Activated T-cell treated with anti-CD3 and anti-CD28 coated beads, Interleukin-2, amount 50 U/mL, for 72 hours (primary cell): Measurements from ENCODE around the gene AHRR. TPM values are rescaled to one million over a fixed set of nuclear protein-coding genes. Genes with fewer than 3 reads are reported as not detected.

Experiments
- ATAC-seq, 2 donors: fragments of 150-1000 bp; cut with Tn5 transposase; replicated peaks in 1 of 2; 2 replicates each; pipeline ENCODE4 v1.10.0; 2021; ENCODE audit warnings: moderate library complexity in 2 of 2, mild to moderate bottlenecking in 1 of 2
- DNase-seq, 2 donors: peaks; one replicate each; pipeline ENCODE4 v3.0.0; 2021 to 2022; ENCODE audit warnings: mixed read lengths in 1 of 2
- H3K27ac Mint-ChIP-seq: one replicate; pipeline ENCODE4 v1.8.0; 2022; ENCODE audit warnings: mild to moderate bottlenecking, moderate library complexity, mixed read lengths
- H3K27me3 Mint-ChIP-seq: one replicate; pipeline ENCODE4 v1.8.0; 2022; ENCODE audit warnings: low read depth, mixed read lengths
- H3K36me3 Mint-ChIP-seq, 2 donors: one replicate each; pipeline ENCODE4 v1.8.0; 2022; ENCODE audit warnings: mixed read lengths in 2 of 2, mild to moderate bottlenecking in 1 of 2; ENCODE audit not compliant: insufficient read depth in 2 of 2
- H3K4me1 Mint-ChIP-seq: one replicate; pipeline ENCODE4 v1.8.0; 2022; ENCODE audit warnings: low read depth, mixed read lengths
- H3K4me3 Mint-ChIP-seq, 2 donors: one replicate each; pipeline ENCODE4 v1.8.0; 2022; ENCODE audit warnings: mild to moderate bottlenecking in 2 of 2, mixed read lengths in 2 of 2, moderate library complexity in 2 of 2
- H3K9me3 Mint-ChIP-seq, 2 donors: one replicate each; pipeline ENCODE4 v1.8.0; 2022; ENCODE audit warnings: mixed read lengths in 2 of 2
- total RNA-seq, 2 donors: library from RNA; stranded (reverse); gene quantifications; one replicate each; pipeline ENCODE4 v1.2.3, GENCODE V29; 2022

AHRR gene
- total RNA-seq, 2 donors from 2014 or later, result 56.0 to 82.2 TPM

DNA sequence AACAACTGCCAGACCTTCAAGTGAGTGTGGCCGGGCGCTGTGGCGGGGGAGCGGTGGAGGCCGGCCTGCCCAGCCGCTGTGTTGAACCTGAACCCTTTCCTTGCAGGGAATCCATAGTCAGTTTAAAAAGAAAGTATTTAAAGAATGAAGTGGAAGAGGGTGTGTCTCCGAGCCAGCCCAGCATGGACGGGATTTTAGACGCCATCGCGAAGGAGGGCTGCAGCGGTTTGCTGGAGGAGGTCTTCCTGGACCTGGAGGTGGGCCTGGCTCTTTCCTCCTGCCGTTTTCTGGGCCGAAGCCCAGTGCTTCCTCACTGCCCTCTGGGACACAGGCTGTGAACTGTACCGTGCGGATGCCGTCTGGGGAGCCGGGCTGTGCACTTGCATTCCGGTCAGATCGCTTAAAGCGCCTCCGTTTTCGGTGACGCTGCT lies 140.6 kb downstream of the AHRR start:
- Mint-ChIP-seq H3K4me3 (peak overlapping the region; percentile 49 to 51), H3K27me3 (no peaks in the 10 kb centered on the region), H3K36me3 (peaks cover 24 to 43% of the 10 kb centered on the region in 2 donors), H3K9me3 (no peaks in the 10 kb centered on the region), H3K27ac (peak overlapping the region; percentile 66), H3K4me1 (peaks cover 68% of the 10 kb centered on the region)
- no peak for ATAC-seq
- no peak for DNase-seq

- DNase-seq, result no peak
- H3K36me3 Mint-ChIP-seq, result peaks cover 23 to 40% of the 10 kb centered on the region in 2 donors
Observed at GRCh38 chr5:463301-463700, 141.8 kb downstream of the AHRR start.

GRCh38 chr5:463952-464351 lies 142.4 kb downstream of the AHRR start:
- Mint-ChIP-seq H3K4me1 (peaks cover 53% of the 10 kb centered on the region), H3K4me3 (peak overlapping the region; percentile 13 to 42), H3K9me3 (no peaks in the 10 kb centered on the region), H3K36me3 (peaks cover 20 to 35% of the 10 kb centered on the region in 2 donors), H3K27me3 (no peaks in the 10 kb centered on the region), H3K27ac (peak overlapping the region; percentile 17)
- peak; percentile 71 to 81 for DNase-seq
- ATAC-seq, result peak; percentile 79

More at GRCh38 chr5:463301-463700, 141.8 kb downstream of the AHRR start:
- H3K4me1 Mint-ChIP-seq, result peaks cover 60% of the 10 kb centered on the region
- ATAC-seq, result no peak
- H3K27me3 Mint-ChIP-seq, result no peaks in the 10 kb centered on the region
- H3K27ac Mint-ChIP-seq, result no peak overlapping the region
- peak overlapping the region; percentile 46 to 47 for H3K4me3 Mint-ChIP-seq
- no peaks in the 10 kb centered on the region for H3K9me3 Mint-ChIP-seq

GRCh38 chr5:464446-464842 lies 142.9 kb downstream of the AHRR start:
- Mint-ChIP-seq H3K9me3 (no peaks in the 10 kb centered on the region), H3K4me1 (peaks cover 48% of the 10 kb centered on the region), H3K36me3 (peaks cover 20 to 33% of the 10 kb centered on the region in 2 donors), H3K27me3 (no peaks in the 10 kb centered on the region), H3K4me3 (peak overlapping the region; percentile 13 to 42), H3K27ac (peak overlapping the region; percentile 54)
- ATAC-seq (peak; percentile 12 to 27), DNase-seq (no peak)

GRCh38 chr5:464843-465590 lies 143.5 kb downstream of the AHRR start:
- DNase-seq (no peak), ATAC-seq (no peak)
- H3K27ac Mint-ChIP-seq, result no peak overlapping the region
- H3K4me3 Mint-ChIP-seq, result peak overlapping the region in 1 of 2 donors; percentile 42
- no peaks in the 10 kb centered on the region for H3K9me3 Mint-ChIP-seq
- peaks cover 15 to 28% of the 10 kb centered on the region in 2 donors for H3K36me3 Mint-ChIP-seq
- H3K27me3 Mint-ChIP-seq, result no peaks in the 10 kb centered on the region
- H3K4me1 Mint-ChIP-seq, result peaks cover 44% of the 10 kb centered on the region

DNA sequence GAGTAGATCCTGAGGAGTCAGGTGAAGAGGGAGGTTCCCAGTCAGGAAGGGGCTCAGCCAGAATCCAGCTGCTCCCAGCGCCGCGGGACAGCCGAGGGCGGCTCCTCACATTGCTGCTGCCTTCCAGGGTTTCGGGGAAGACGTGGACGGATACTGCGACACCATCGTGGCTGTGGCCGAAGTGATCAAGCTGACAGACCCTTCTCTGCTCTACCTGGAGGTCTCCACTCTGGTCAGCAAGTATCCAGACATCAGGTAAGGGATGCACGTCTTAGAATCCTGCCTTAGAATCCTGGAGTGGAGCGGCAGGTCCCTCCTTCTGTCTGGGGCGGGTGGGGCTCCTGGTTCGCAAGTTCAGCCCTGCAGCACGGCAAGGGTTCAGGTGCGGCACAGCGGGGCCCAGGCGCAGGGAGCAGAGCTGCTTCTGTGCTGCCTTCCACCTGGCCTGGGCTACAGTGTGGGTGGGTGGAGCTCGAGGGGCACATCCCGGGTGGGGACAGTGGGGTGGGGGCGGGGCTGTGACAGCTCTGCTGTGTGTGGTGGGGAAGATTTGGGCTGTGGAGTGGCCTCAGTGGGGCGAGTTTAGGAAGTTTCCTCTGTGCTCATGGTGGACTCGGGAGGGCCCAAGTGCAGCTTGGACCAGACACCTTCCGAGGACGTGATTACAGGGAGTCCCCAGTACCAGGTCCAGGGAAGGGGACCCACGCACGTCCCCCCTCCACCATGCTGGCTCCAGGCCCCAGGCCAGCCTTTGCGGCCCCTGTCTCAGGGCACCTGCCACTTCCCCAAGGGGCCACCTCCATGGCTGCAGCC lies 144.3 kb downstream of the AHRR start:
- H3K4me3 Mint-ChIP-seq, result no peak overlapping the region
- DNase-seq (no peak), ATAC-seq (no peak)
- no peak overlapping the region for H3K27ac Mint-ChIP-seq
- H3K36me3 Mint-ChIP-seq, result peaks cover 13 to 22% of the 10 kb centered on the region in 2 donors
- no peaks in the 10 kb centered on the region for H3K27me3 Mint-ChIP-seq
- H3K9me3 Mint-ChIP-seq, result no peaks in the 10 kb centered on the region
- H3K4me1 Mint-ChIP-seq, result peaks cover 44% of the 10 kb centered on the region

DNA sequence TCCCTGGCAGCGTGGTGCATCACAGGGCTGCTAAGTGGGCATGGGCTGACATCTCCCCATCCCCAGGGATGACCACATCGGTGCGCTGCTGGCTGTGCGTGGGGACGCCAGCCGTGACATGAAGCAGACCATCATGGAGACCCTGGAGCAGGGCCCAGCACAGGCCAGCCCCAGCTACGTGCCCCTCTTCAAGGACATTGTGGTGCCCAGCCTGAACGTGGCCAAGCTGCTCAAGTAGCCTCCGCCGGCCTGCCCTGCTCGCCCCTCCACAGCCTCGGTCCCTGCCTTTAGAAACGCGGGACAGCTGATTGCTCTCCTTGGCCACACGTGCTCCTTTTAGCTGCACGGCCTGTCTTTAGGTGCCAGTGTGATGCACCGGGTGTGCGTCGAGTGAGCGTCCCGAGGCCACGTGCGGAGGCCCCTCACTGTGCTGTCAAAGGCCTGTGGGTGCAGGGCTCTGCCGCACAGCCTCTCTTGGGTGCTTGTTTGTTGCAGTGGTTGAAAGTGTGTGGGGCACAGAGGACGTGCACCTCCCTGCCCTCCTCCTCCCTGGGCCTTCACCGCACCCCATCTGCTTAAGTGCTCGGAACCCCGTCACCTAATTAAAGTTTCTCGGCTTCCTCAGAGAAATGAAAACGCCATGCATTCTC lies 145.3 kb downstream of the AHRR start:
- H3K27me3 Mint-ChIP-seq, result no peaks in the 10 kb centered on the region
- no peaks in the 10 kb centered on the region for H3K9me3 Mint-ChIP-seq
- no peak overlapping the region for H3K4me3 Mint-ChIP-seq
- H3K4me1 Mint-ChIP-seq, result peaks cover 48% of the 10 kb centered on the region
- no peak for ATAC-seq
- H3K27ac Mint-ChIP-seq, result no peak overlapping the region
- peaks cover 11 to 23% of the 10 kb centered on the region in 2 donors for H3K36me3 Mint-ChIP-seq
- DNase-seq, result no peak

GRCh38 chr5:468401-468800 lies 146.9 kb downstream of the AHRR start:
- ATAC-seq (no peak), DNase-seq (no peak)
- H3K4me3 Mint-ChIP-seq, result no peak overlapping the region
- H3K36me3 Mint-ChIP-seq, result peaks cover 2 to 9% of the 10 kb centered on the region in 2 donors
- H3K9me3 Mint-ChIP-seq, result no peaks in the 10 kb centered on the region
- H3K27me3 Mint-ChIP-seq, result no peaks in the 10 kb centered on the region
- H3K27ac Mint-ChIP-seq, result no peak overlapping the region
- peaks cover 34% of the 10 kb centered on the region for H3K4me1 Mint-ChIP-seq

- H3K9me3 Mint-ChIP-seq, result no peaks in the 10 kb centered on the region
- no peak overlapping the region for H3K27ac Mint-ChIP-seq
- H3K36me3 Mint-ChIP-seq, result peaks cover 2 to 8% of the 10 kb centered on the region in 2 donors
- DNase-seq, result no peak
- peaks cover 22% of the 10 kb centered on the region for H3K4me1 Mint-ChIP-seq
- H3K4me3 Mint-ChIP-seq, result no peak overlapping the region
- H3K27me3 Mint-ChIP-seq, result no peaks in the 10 kb centered on the region
- ATAC-seq, result no peak
Observed at GRCh38 chr5:469752-470483, 148.4 kb downstream of the AHRR start.

GRCh38 chr5:470961-471749 lies 149.6 kb downstream of the AHRR start:
- DNase-seq, result no peak
- H3K27ac Mint-ChIP-seq, result peak overlapping the region; percentile 56
- peaks cover 22% of the 10 kb centered on the region for H3K4me1 Mint-ChIP-seq
- no peaks in the 10 kb centered on the region for H3K27me3 Mint-ChIP-seq
- no peak for ATAC-seq
- peak overlapping the region; percentile 84 to 90 for H3K4me3 Mint-ChIP-seq
- H3K36me3 Mint-ChIP-seq, result peaks cover 2 to 8% of the 10 kb centered on the region in 2 donors
- H3K9me3 Mint-ChIP-seq, result no peaks in the 10 kb centered on the region

GRCh38 chr5:471750-472058 lies 150.2 kb downstream of the AHRR start:
- H3K9me3 Mint-ChIP-seq, result no peaks in the 10 kb centered on the region
- ATAC-seq, result no peak
- peaks cover 22% of the 10 kb centered on the region for H3K4me1 Mint-ChIP-seq
- peak overlapping the region; percentile 56 for H3K27ac Mint-ChIP-seq
- no peaks in the 10 kb centered on the region for H3K27me3 Mint-ChIP-seq
- peak overlapping the region; percentile 84 to 90 for H3K4me3 Mint-ChIP-seq
- H3K36me3 Mint-ChIP-seq, result peaks cover 2 to 8% of the 10 kb centered on the region in 2 donors
- DNase-seq, result no peak

GRCh38 chr5:472076-472655 lies 150.7 kb downstream of the AHRR start:
- Mint-ChIP-seq H3K27me3 (no peaks in the 10 kb centered on the region), H3K9me3 (no peaks in the 10 kb centered on the region)
- peak; percentile 10 to 28 for ATAC-seq

More at GRCh38 chr5:472076-472655, 150.7 kb downstream of the AHRR start:
- peaks cover 22% of the 10 kb centered on the region for H3K4me1 Mint-ChIP-seq
- H3K4me3 Mint-ChIP-seq, result peak overlapping the region; percentile 84 to 90
- DNase-seq, result peak in 1 of 2 donors; percentile 31
- peak overlapping the region; percentile 72 for H3K27ac Mint-ChIP-seq
- H3K36me3 Mint-ChIP-seq, result peaks cover 2 to 8% of the 10 kb centered on the region in 2 donors
